ENCODE measurements around the gene MYEOV.

Gene MYEOV

DNA sequence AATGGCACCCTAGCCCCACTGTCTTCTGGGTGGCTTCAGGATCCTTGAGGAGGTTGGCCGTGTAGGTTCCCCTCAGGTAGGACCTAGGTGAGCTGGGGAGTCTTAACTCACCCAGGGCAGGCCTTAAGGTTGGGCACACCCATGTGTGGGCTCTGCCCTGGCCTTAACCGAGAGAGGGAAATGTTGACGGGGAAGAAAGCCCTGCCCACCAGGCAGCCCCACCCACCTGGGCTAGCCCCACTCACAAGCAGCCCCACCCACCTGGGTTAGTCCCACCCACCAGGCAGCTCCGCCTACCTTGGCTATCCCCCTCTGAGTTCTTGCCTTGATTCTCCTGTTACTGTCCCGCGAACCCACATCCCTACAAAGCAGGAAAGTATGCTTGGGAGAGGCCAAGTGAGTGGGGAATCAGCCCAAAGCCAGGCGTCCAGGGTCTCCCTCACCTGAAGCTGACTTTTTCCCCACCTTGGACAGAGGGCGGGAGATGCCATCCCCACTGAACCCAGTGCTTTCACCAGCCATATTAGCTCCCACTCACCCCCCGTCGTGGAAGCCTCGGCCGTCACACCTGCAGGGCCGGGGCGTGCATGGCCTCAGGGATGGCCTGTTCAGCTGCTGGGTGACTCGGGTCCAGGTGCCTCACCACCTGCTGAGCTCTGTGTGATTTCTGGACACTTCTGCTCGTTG, at the start of gene MYEOV:
Gene MYEOV, plus strand, starts transcription at position 337 of the 687 bp plus-strand sequence. CDS start 1,200 bp downstream, outside the sequence.
- DNase-seq: no peak

GRCh38 chr11:69244266-69244665, 49.7 kb upstream of the MYEOV start:
- no peak for DNase-seq

DNA sequence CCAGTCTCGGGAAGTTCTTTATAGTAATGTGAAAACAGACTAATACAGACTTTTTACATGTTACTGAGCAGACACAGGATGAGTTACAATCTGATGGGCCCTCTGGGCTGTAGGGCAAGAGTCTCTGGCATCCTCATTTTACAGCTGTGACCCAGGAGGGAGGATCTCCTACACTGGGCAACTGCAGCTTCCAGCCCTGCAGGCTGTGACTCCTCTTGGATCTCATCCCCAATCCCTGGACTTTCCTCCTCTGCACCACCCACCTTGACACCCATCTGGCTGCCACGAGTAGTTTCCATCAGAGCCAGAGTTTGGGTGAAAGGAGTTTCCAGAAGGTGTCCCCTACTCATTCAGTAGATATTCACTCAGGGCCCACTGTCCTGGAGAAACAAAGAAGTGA, 48.9 kb upstream of the MYEOV start:
- DNase-seq: no peak

- DNase-seq: no peak
Observed at GRCh38 chr11:69245491-69246345, 48.2 kb upstream of the MYEOV start.

- no peak for DNase-seq
Observed at GRCh38 chr11:69249311-69250185, 44.4 kb upstream of the MYEOV start.

DNA sequence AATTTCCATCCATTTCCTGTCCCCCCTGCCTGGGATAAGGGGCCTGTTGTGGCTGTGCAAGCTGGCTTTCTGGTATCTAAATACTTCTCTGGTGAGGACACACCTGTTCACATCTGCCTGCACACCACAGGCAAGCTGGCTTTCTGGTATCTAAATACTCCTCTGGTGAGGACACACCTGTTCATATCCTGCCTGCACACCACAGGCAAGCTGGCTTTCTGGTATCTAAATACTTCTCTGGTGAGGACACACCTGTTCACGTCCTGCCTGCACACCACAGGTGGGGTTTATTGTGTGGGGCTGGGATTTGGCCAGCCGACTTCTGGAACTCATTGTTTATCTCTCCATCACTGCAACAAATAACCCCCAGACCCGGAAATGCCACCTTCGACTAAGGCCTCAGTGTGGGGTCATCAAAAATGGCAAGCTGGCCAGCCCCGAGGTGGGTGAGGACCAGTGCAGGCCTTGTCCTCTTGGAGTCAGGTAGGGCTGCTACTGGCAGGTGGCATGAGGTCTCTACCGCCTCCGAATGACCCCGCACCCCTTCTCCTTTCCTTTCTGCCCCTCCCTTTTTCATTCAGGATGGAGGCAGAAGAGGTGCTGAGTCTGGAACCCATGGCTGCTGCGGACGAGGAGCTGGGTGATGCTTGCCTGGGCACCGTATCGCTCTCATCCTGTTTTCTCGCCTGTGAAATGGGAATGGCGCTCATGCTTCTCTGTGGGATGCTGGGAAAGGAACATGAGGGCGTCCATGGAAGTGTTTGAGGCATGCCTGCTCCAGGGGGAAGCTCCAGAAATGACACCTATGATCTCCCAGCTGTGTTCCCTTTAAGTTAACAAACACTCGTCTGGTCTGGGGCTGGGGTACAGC, 43.5 kb upstream of the MYEOV start:
- no peak for DNase-seq

- DNase-seq: no peak
Observed at GRCh38 chr11:69251057-69251393, 42.9 kb upstream of the MYEOV start.

GRCh38 chr11:69251639-69252489, 42.1 kb upstream of the MYEOV start:
- no peak for DNase-seq

DNA sequence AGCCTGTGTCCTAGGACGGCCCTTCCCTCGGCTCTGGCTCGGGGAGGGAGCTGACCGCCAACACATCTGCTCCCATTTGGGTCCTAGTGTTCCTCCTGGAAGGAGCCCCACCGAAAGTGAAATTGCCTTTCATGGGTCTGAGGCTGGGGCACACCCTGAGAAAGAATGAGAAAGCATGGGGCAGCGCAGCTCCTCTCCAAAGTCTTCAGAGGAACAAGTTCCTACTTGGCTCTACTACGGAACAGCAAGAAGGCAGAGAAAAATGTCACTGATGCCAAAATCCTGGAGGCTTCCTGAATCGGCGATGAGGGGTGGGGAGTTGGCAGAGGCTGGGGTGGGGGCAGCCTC, 41.5 kb upstream of the MYEOV start:
- no peak for DNase-seq

GRCh38 chr11:69253028-69253427, 40.9 kb upstream of the MYEOV start:
- no peak for DNase-seq

DNA sequence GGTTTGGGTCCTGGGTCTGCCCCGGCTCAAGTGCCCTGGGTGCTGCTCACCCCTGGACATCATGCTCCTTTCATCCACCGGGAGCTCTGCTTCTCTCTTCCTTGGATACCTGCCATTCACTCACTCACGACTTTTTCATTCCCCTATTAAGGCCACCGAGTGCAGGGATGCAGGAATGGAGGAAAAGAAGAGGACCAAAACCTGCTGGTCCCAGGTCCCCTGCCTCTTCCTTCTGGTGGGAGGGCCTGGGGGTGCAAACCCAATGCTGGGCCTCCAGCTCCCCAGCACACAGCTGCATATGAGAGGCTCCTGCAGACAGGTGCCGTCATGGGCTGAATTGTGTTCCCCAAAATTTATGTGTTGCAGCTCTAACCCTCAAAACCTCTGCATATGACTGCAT, 36.8 kb upstream of the MYEOV start:
- DNase-seq: no peak

DNA sequence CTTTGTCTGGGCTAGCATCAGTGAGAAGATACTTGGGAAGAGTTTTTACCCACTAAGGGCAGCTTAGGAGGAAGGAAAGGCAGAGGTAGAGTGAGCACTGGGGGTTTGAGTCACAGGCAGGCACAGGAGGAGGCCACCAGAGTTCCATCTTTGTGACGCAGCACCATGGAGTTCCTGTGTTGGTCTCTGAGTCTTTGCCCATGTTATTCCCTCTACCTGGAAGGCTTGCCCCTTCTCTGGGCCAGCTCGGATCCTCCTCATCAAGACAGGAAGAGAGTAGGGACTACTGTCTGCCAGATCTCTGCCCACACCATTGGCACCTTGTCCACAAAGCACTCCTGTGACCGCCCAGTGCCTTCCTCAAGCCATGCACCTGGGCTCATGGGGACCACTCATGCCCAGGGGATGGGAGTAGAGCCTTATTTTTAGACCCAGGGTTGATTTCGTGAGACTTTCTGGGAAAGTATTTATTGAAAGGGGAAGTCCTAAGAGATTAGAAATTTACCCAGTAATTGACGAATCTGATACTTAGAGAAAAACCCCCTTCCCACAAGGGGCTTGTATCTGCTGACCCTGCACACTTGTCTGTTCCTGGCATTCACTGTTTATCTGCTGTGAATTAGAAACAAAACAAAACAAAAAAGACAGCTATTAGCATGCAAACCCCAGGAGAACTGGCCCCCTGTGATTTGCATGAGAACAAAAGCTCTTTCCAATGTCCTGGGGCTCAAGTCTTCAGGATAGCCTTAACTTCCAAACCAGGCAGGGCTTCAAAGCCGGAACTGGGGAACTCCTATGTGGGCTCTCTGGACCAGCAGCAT, 35.9 kb upstream of the MYEOV start:
- DNase-seq: no peak

GRCh38 chr11:69259096-69259495, 34.9 kb upstream of the MYEOV start:
- no peak for DNase-seq

GRCh38 chr11:69260622-69261021, 33.3 kb upstream of the MYEOV start:
- DNase-seq: no peak

DNA sequence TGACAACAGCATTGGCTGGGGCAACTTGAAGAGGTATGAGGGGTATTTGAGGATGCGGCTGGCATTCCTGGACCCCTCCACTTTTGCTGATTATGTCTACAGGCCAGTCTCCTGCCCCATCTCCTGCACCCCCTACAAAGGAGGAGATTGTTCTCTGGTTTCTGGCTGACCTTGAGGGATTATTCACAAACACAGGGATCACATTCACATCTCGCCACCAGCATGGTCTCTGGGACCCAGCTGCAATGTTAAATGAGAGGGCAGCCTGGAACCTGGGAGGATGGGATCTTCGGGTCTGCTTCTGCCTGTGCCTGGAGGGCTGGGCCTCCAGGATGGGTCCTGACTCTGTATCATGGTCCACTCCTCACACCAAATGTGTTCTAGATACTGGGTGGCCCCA, 32.8 kb upstream of the MYEOV start:
- no peak for DNase-seq

DNA sequence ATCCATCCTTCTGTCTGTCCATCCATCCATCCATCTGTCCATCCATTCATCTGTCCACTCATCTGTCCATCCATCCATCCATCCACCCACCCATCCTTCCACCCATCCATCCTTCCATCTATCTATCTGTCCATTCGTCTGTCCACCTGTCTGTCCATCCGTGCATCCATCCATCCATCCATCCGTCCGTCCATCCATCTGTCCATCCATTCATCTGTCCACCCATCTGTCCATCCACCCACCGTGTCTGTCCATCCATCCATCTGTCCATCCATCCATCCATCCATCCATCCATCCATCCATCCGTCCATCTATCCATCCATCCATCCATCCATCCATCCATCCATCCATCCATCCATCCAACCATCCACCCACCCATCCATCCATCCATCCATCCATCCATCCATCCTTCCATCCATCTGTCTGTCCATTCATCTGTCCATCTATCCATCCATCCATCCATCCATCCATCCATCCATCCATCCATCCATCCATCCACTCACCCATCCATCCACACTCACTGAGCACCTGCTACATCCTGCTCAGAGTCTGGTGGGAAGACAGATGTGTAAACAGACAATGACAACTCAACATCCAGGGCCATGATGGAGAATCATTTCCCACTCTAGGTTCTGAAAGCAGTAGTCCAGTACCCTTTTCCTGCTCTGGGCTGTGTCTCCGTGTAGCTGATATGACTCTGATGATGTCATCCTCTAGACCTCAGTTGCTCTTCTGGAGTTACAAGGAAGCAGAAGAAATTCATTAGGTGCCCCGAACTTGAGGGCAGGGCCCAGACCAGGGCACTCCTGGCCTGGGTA, 30.8 kb upstream of the MYEOV start:
- no peak for DNase-seq

GRCh38 chr11:69263736-69264052, 30.3 kb upstream of the MYEOV start:
- no peak for DNase-seq

DNA sequence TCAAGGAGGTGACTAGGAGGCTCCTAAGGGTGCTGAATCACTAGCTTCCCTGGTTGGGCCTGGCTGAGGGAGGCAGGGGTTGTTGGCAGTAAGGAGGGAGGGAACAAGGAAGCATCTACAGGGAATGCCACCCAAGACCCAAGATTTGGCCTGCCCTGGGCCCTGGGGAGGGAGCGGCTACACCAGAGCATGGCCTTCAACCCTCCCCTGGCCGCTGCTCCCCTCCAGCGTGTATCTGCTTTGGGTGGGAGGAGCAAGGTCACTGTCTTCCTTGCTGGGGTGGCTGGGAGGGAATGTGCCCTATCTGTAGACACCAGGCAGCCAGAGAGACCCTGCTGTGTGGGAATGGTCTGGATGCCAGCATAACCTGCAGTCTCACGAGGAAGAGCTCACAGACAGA, 29.5 kb upstream of the MYEOV start:
- no peak for DNase-seq

- DNase-seq: no peak
Observed at GRCh38 chr11:69265210-69265609, 28.7 kb upstream of the MYEOV start.

DNA sequence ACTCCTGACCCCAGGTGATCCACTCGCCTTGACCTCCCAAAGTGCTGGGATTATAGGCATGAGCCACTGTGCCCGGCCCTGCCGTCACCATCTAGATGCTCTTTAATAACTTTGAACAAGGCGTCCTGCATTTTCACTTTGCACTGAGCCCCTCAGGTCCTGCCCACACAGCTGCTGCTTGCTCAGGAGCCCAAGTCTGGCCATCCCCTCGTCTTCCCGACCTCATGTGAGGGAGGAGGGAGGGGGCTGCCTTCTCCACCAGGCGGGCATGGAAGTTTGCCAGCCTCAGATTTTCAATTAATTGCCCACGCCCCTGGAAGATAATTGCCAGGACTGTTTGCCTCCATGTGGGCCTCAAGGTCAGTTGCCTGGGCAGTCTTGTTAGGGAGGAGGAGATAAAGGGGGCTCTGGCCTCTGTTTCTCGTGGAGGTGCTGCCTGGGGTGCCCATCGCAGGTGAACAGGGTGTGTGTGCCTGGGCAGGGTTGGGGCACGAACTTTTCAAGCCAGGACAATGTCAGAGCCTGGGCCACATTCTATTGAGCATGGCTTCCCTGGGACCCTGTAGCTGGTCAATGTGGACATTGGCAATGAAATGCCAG, 27.9 kb upstream of the MYEOV start:
- no peak for DNase-seq
